Esophagus squamous epithelium (tissue), 5 donors: ENCODE measurements around the gene GPR82. TPM values are rescaled to one million over a fixed set of nuclear protein-coding genes. Genes with fewer than 3 reads are reported as not detected.
"Not testable (repeated sequence)": the region's sequence is repeated elsewhere in the genome, so short reads cannot be mapped to it uniquely, and the experiment has no call there.

Source experiments
- DNase-seq: peaks from one replicate; lab custom pipeline; 2025; lab: John Stamatoyannopoulos, UW
- H3K27ac ChIP-seq, 4 donors: fragments of 200-600 bp; sonication (generic); one replicate each; pipeline ENCODE4 v1.5.1; 2016 to 2019; ENCODE audit warnings: mild to moderate bottlenecking in 1 of 4
- H3K27me3 ChIP-seq, 4 donors: fragments of 200-600 bp; sonication (generic); 1 replicate in 3 of 4; 2 replicates in 1 of 4; pipeline versions ENCODE4 v1.5.1 to v1.6.0; 2017 to 2021; ENCODE audit warnings: antibody characterized with exemption in 1 of 4
- H3K36me3 ChIP-seq, 3 donors: fragments of 200-600 bp; sonication (generic); one replicate each; pipeline ENCODE4 v1.5.1; 2016 to 2019
- H3K4me1 ChIP-seq, 3 donors: fragments of 200-600 bp; sonication (generic); one replicate each; pipeline ENCODE4 v1.5.1; 2017 to 2019
- H3K4me3 ChIP-seq, 4 donors: fragments of 200-600 bp; sonication (generic); 1 replicate in 3 of 4; 2 replicates in 1 of 4; pipeline ENCODE4 v1.5.1; 2016 to 2019; ENCODE audit warnings: mild to moderate bottlenecking in 2 of 4, moderate library complexity in 1 of 4
- H3K9me3 ChIP-seq, 3 donors: fragments of 200-600 bp; sonication (generic); one replicate each; pipeline ENCODE4 v1.5.1; 2016 to 2019
- CTCF ChIP-seq, 6 experiments: fragments of 450-650 bp in 4 of 6; fragments of 200-600 bp in 2 of 6; sonication (generic) in 2 of 6; IDR thresholded peaks; one replicate each; pipeline ENCODE4 v1.5.1; 2016 to 2019; ENCODE audit warnings: antibody characterized with exemption in 6 of 6, mild to moderate bottlenecking in 4 of 6, moderate library complexity in 4 of 6
- POLR2A ChIP-seq, 4 donors: fragments of 450-650 bp; IDR thresholded peaks; one replicate each; pipeline ENCODE4 v1.6.1; 2017; ENCODE audit warnings: antibody characterized with exemption in 4 of 4, mild to moderate bottlenecking in 4 of 4, moderate library complexity in 3 of 4
- WGBS, 2 donors: methylation state at CpG; one replicate each; pipeline ENCODE4 v1.1.5; 2018; 5-methylcytosine and 5-hydroxymethylcytosine counted together
- intact Hi-C: fragments of 100-400 bp; cut with DNase I; formaldehyde crosslinking; loops from one replicate; pipeline ENCODE4 v1.15.0; 2022
- total RNA-seq, 4 donors: library from RNA; depleted of rRNA; stranded (reverse); fragments of >200 nt; gene quantifications; one replicate each; pipeline ENCODE4 v1.1.0, GENCODE V29; 2016
- donor health status: DM: yes; HTN: yes; CAD: no.

Gene GPR82
- total RNA-seq, 4 donors from 2014 or later = 0.04 to 0.76 (median 0.31) TPM

GRCh38 chrX:41718481-41719235 is 5.3 kb upstream of the GPR82 start:
- intact Hi-C loops = no loop called here
- Histone ChIP-seq H3K36me3 (peaks cover 0 to 11% (median 0%) of the 10 kb centered on the region in 3 donors), H3K4me1 (no peaks in the 10 kb centered on the region), H3K27ac (no peak overlapping the region), H3K9me3 (peaks cover 0 to 22% (median 0%) of the 10 kb centered on the region in 3 donors), H3K4me3 (no peak overlapping the region), H3K27me3 (no peaks in the 10 kb centered on the region)
- WGBS, 2 donors = 82 to 89% methylated on average over 4 of the region's 4 CpGs
- TF ChIP-seq CTCF (IDR thresholded peaks at IDR 0.05) (no peak), POLR2A (IDR thresholded peaks at IDR 0.05) (no peak)
- DNase-seq = no peak

GRCh38 chrX:41719610-41720009 is 4.4 kb upstream of the GPR82 start:
- WGBS, 2 donors = 75 to 76% methylated on average over 6 of the region's 6 CpGs
- H3K27ac ChIP-seq, intact Hi-C loops, H3K4me3 ChIP-seq, H3K4me1 ChIP-seq, H3K27me3 ChIP-seq, DNase-seq: not testable (repeated sequence)
- Histone ChIP-seq H3K36me3 (peaks cover 0 to 11% (median 0%) of the 10 kb centered on the region in 3 donors), H3K9me3 (peaks cover 0 to 22% (median 0%) of the 10 kb centered on the region in 3 donors)

- H3K9me3 ChIP-seq = peaks cover 0 to 22% (median 0%) of the 10 kb centered on the region in 3 donors
- no peak for DNase-seq
- H3K36me3 ChIP-seq = peaks cover 0 to 11% (median 0%) of the 10 kb centered on the region in 3 donors
- WGBS, 2 donors = 33 to 100% methylated on average over 2 to 3 of the region's 3 CpGs
- H3K4me1 ChIP-seq = no peaks in the 10 kb centered on the region
- H3K27ac ChIP-seq = no peak overlapping the region
- no peak for TF ChIP-seq POLR2A (IDR thresholded peaks at IDR 0.05)
- TF ChIP-seq CTCF (IDR thresholded peaks at IDR 0.05) = no peak
- no peak overlapping the region for H3K4me3 ChIP-seq
- H3K27me3 ChIP-seq = no peaks in the 10 kb centered on the region
- intact Hi-C loops = no loop called here
These were observed 3.7 kb upstream of the GPR82 start for GRCh38 chrX:41720125-41720779.

- H3K9me3 ChIP-seq = peaks cover 0 to 22% (median 0%) of the 10 kb centered on the region in 3 donors
- 47 to 79% methylated on average over 1 of the region's 1 CpG for WGBS, 2 donors
- no peak overlapping the region for H3K4me3 ChIP-seq
- H3K27me3 ChIP-seq = no peaks in the 10 kb centered on the region
- intact Hi-C loops = no loop called here
- DNase-seq = no peak
- no peak overlapping the region for H3K27ac ChIP-seq
- H3K36me3 ChIP-seq = peaks cover 0 to 11% (median 0%) of the 10 kb centered on the region in 3 donors
- TF ChIP-seq POLR2A (IDR thresholded peaks at IDR 0.05) (no peak), CTCF (IDR thresholded peaks at IDR 0.05) (no peak)
- H3K4me1 ChIP-seq = no peaks in the 10 kb centered on the region
These were observed 2.4 kb upstream of the GPR82 start for GRCh38 chrX:41721590-41721989.

- H3K9me3 ChIP-seq = peaks cover 0 to 21% (median 0%) of the 10 kb centered on the region in 3 donors
- WGBS, 2 donors = 79 to 86% methylated on average over 1 to 3 of the region's 3 CpGs
- H3K27me3 ChIP-seq = no peaks in the 10 kb centered on the region
- intact Hi-C loops = no loop called here
- no peak overlapping the region for H3K27ac ChIP-seq
- DNase-seq = no peak
- no peaks in the 10 kb centered on the region for H3K4me1 ChIP-seq
- TF ChIP-seq POLR2A (IDR thresholded peaks at IDR 0.05) = no peak
- TF ChIP-seq CTCF (IDR thresholded peaks at IDR 0.05) = no peak
- no peak overlapping the region for H3K4me3 ChIP-seq
- peaks cover 0 to 11% (median 0%) of the 10 kb centered on the region in 3 donors for H3K36me3 ChIP-seq
These were observed 1.8 kb upstream of the GPR82 start for GRCh38 chrX:41722214-41722613.
